ENCODE measurements around the gene MRPL12. TPM values are rescaled to one million over a fixed set of nuclear protein-coding genes. Genes with fewer than 3 reads are reported as not detected.

MRPL12 gene
- total RNA-seq, 3 donors from 2014 or later (not counting 1 experiment from before 2014, with no cell fraction given), result 16.3 to 24.4 (median 17.5) TPM

- intact Hi-C loops (cut with micrococcal nuclease), result loop anchor here (1.0 kb wide), 1 partner anchor 20 kb away; the partner anchor contains the start of gene MRPL12
- H3K4me3 Mint-ChIP-seq, result peak overlapping the region; percentile 96
- DNase-seq (no peak), ATAC-seq (peak in 1 of 3 donors; percentile 1)
- Histone ChIP-seq H3K4me3 (ENCODE audit: low read length) (peak overlapping the region; percentile 82), H3K4me1 (ENCODE audit: control insufficient read depth, insufficient read depth, low read length) (peaks cover 30% of the 10 kb centered on the region), H3K27me3 (ENCODE audit: control insufficient read depth, insufficient read depth, low read length) (no peaks in the 10 kb centered on the region), H3K27ac (ENCODE audit: low read length) (peak overlapping the region; percentile 39), H3K9me3 (ENCODE audit: control insufficient read depth, insufficient read depth, low read length) (no peaks in the 10 kb centered on the region), H3K36me3 (ENCODE audit: control insufficient read depth, insufficient read depth, low read length) (peaks cover 16% of the 10 kb centered on the region)
- no peaks in the 10 kb centered on the region for H3K9me3 Mint-ChIP-seq
- TF ChIP-seq CTCF (IDR thresholded peaks at IDR 0.05), result no peak
- H3K27ac Mint-ChIP-seq, result peak overlapping the region; percentile 79 to 88
- H3K36me3 Mint-ChIP-seq, result no peaks in the 10 kb centered on the region
- 0% methylated on average over 37 of the region's 37 CpGs for WGBS (ENCODE audit: insufficient coverage)
- peaks cover 7 to 32% of the 10 kb centered on the region in 2 donors for H3K4me1 Mint-ChIP-seq
- no peaks in the 10 kb centered on the region for H3K27me3 Mint-ChIP-seq (ENCODE audit: low read depth in 2 of 2)
These were observed 20.0 kb upstream of the MRPL12 start for GRCh38 chr17:81683208-81683583.

DNA sequence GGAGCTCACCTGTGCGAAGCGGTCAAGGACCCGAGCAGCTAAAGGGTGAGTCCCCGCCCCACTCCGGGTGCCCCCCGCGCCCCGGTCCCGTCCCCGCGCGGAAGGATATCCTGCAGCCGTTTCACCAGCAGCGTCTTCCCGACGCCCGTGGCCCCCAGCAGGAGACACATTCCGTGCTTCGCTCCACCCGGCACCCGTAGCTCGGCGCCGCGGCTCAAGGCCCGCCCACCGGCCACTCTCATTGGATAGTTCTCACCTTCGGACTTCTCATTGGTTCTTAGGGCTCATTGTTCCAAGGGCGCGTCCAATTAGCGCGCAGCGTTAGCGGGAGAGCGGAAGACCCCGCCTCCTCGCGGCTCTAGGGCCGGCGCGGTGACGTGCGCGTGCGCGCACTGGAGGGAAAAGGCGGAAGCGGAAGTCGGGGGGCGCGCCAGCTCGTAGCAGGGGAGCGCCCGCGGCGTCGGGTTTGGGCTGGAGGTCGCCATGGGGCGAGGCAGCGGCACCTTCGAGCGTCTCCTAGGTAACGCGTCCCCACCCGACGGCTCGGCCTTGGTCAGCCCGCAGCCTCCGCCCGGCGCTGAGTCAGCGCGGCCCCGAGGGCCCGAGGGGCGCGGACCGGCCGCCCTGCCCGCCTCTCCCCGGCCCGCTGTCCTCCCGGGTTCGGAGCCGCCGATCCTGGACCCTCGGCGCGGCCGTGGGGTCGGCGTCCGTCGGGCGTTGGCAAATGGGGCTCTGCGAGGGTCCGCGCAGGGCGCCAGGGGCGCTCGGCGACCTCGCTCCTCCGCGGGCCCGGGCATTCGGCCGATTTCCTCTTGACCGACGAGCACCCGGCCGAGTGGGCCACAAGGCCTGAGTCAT lies 19.4 kb upstream of the MRPL12 start, which contains the start of the genes ARL16 and HGS:
Gene ARL16 (minus strand): TSS at position 214 of the 858 bp plus-strand sequence. CDS start 44 bp downstream, at position 170.
Gene HGS (plus strand): TSS at position 428 of the 858 bp plus-strand sequence. CDS start 56 bp downstream, at position 484.
- under 1% methylated on average over 112 of the region's 112 CpGs for WGBS (ENCODE audit: insufficient coverage)
- Mint-ChIP-seq H3K9me3 (no peaks in the 10 kb centered on the region), H3K27me3 (ENCODE audit: low read depth in 2 of 2) (no peaks in the 10 kb centered on the region), H3K36me3 (no peaks in the 10 kb centered on the region), H3K4me3 (peak within 1 kb of the TSS; percentile 96), H3K4me1 (peaks cover 7 to 32% of the 10 kb centered on the region in 2 donors), H3K27ac (peak within 1 kb of the TSS; percentile 79 to 88)
- intact Hi-C loops (cut with micrococcal nuclease), result loop anchor here (1.0 kb wide), 1 partner anchor 19 kb away; the partner anchor contains the start of gene MRPL12
- no peak for TF ChIP-seq CTCF (IDR thresholded peaks at IDR 0.05)
- Histone ChIP-seq H3K4me1 (ENCODE audit: control insufficient read depth, insufficient read depth, low read length) (peaks cover 30% of the 10 kb centered on the region), H3K27ac (ENCODE audit: low read length) (peak within 1 kb of the TSS; percentile 39), H3K36me3 (ENCODE audit: control insufficient read depth, insufficient read depth, low read length) (peaks cover 20% of the 10 kb centered on the region), H3K4me3 (ENCODE audit: low read length) (peak within 1 kb of the TSS; percentile 82), H3K27me3 (ENCODE audit: control insufficient read depth, insufficient read depth, low read length) (no peaks in the 10 kb centered on the region), H3K9me3 (ENCODE audit: control insufficient read depth, insufficient read depth, low read length) (no peaks in the 10 kb centered on the region)
- DNase-seq, result peak; percentile 97 to 99
- peak; percentile 96 to 99 (median 98) for ATAC-seq

DNA sequence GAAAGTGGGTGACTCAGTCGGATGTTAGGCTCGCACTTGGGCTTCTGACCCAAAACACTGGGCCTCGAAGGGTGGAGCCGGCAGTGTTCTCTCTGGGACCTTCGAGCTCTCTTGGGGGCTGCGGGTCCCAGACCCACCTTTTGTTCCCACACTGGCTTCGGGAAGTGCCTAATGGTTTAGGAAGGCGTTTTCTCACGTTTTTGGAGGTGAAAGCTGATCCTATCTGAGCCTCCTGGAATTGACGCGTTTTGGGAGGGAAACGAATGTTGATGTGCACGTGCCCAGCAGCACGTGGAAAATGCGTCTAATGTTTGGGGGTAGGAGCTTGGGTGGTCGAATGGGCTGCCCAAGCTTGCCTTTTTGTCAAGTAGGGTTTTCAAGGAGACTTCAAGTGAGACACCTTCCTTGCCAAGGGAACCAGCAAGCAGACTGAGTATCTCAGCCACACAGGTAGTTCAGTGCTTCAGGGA lies 18.7 kb upstream of the MRPL12 start:
- Histone ChIP-seq H3K27ac (ENCODE audit: low read length) (peak overlapping the region; percentile 34), H3K9me3 (ENCODE audit: control insufficient read depth, insufficient read depth, low read length) (no peaks in the 10 kb centered on the region), H3K27me3 (ENCODE audit: control insufficient read depth, insufficient read depth, low read length) (no peaks in the 10 kb centered on the region), H3K4me1 (ENCODE audit: control insufficient read depth, insufficient read depth, low read length) (peaks cover 30% of the 10 kb centered on the region), H3K36me3 (ENCODE audit: control insufficient read depth, insufficient read depth, low read length) (peaks cover 27% of the 10 kb centered on the region), H3K4me3 (ENCODE audit: low read length) (peak overlapping the region; percentile 60)
- no peaks in the 10 kb centered on the region for H3K27me3 Mint-ChIP-seq (ENCODE audit: low read depth in 2 of 2)
- WGBS (ENCODE audit: insufficient coverage), result 7% methylated on average over 16 of the region's 16 CpGs
- H3K27ac Mint-ChIP-seq, result peak overlapping the region; percentile 79 to 88
- peaks cover 12 to 39% of the 10 kb centered on the region in 2 donors for H3K4me1 Mint-ChIP-seq
- intact Hi-C loops (cut with micrococcal nuclease), result no loop called here
- peak overlapping the region; percentile 78 for H3K4me3 Mint-ChIP-seq
- no peaks in the 10 kb centered on the region for H3K36me3 Mint-ChIP-seq
- no peak for TF ChIP-seq CTCF (IDR thresholded peaks at IDR 0.05)
- ATAC-seq (peak in 1 of 3 donors; percentile 3), DNase-seq (no peak)
- H3K9me3 Mint-ChIP-seq, result no peaks in the 10 kb centered on the region

Data from natural killer cell (primary cell).